ENCODE data around the gene PITX3. TPM values are rescaled to one million over a fixed set of nuclear protein-coding genes. Genes with fewer than 3 reads are reported as not detected.

PITX3 gene
- total RNA-seq, 1 donor from 2014 or later = 0.85 TPM

- Histone ChIP-seq H3K4me1 (peaks cover 30% of the 10 kb centered on the region), H3K27me3 (ENCODE audit: low read depth) (peaks cover 53% of the 10 kb centered on the region), H3K4me3 (no peak overlapping the region), H3K36me3 (no peaks in the 10 kb centered on the region), H3K9me3 (replicated peaks) (no peaks in the 10 kb centered on the region), H3K27ac (replicated peaks) (no peak overlapping the region)
- DNase-seq = no peak
- no peak for TF ChIP-seq CTCF (IDR thresholded peaks at IDR 0.05; ENCODE audit: borderline replicate concordance)
- intact Hi-C loops (cut with micrococcal nuclease) = no loop called here
Measured at GRCh38 chr10:102234888-102235597, 6.3 kb downstream of the PITX3 start.

GRCh38 chr10:102233997-102234396 is 7.3 kb downstream of the PITX3 start:
- no peak for DNase-seq
- Histone ChIP-seq H3K36me3 (no peaks in the 10 kb centered on the region), H3K9me3 (replicated peaks) (no peaks in the 10 kb centered on the region), H3K4me1 (peaks cover 32% of the 10 kb centered on the region), H3K27me3 (ENCODE audit: low read depth) (peaks cover 57% of the 10 kb centered on the region), H3K27ac (replicated peaks) (no peak overlapping the region), H3K4me3 (no peak overlapping the region)
- intact Hi-C loops (cut with micrococcal nuclease) = no loop called here
- TF ChIP-seq CTCF (IDR thresholded peaks at IDR 0.05; ENCODE audit: borderline replicate concordance) = no peak

GRCh38 chr10:102231357-102232318 is 9.7 kb downstream of the PITX3 start:
- peaks cover 74% of the 10 kb centered on the region for H3K27me3 ChIP-seq (ENCODE audit: low read depth)
- H3K4me1 ChIP-seq = peaks cover 35% of the 10 kb centered on the region
- no peak overlapping the region for H3K27ac ChIP-seq (replicated peaks)
- H3K36me3 ChIP-seq = no peaks in the 10 kb centered on the region
- intact Hi-C loops (cut with micrococcal nuclease) = no loop called here
- DNase-seq = peak; percentile 56
- H3K4me3 ChIP-seq = peak overlapping the region; percentile 66
- H3K9me3 ChIP-seq (replicated peaks) = no peaks in the 10 kb centered on the region
- TF ChIP-seq CTCF (IDR thresholded peaks at IDR 0.05; ENCODE audit: borderline replicate concordance) = peak; percentile 70

- peak overlapping the region; percentile 66 for H3K4me3 ChIP-seq
- H3K27me3 ChIP-seq (ENCODE audit: low read depth) = peaks cover 73% of the 10 kb centered on the region
- H3K27ac ChIP-seq (replicated peaks) = no peak overlapping the region
- DNase-seq = peak; percentile 22
- intact Hi-C loops (cut with micrococcal nuclease) = no loop called here
- H3K4me1 ChIP-seq = peaks cover 35% of the 10 kb centered on the region
- TF ChIP-seq CTCF (IDR thresholded peaks at IDR 0.05; ENCODE audit: borderline replicate concordance) = peak; percentile 41
- H3K36me3 ChIP-seq = no peaks in the 10 kb centered on the region
- no peaks in the 10 kb centered on the region for H3K9me3 ChIP-seq (replicated peaks)
Measured at GRCh38 chr10:102230861-102231356, 10.4 kb downstream of the PITX3 start.

GRCh38 chr10:102230264-102230860 is 10.9 kb downstream of the PITX3 start:
- DNase-seq = peak; percentile 31
- peaks cover 68% of the 10 kb centered on the region for H3K27me3 ChIP-seq (ENCODE audit: low read depth)
- peak overlapping the region; percentile 66 for H3K4me3 ChIP-seq
- no peak overlapping the region for H3K27ac ChIP-seq (replicated peaks)
- intact Hi-C loops (cut with micrococcal nuclease) = no loop called here
- no peaks in the 10 kb centered on the region for H3K36me3 ChIP-seq
- no peak for TF ChIP-seq CTCF (IDR thresholded peaks at IDR 0.05; ENCODE audit: borderline replicate concordance)
- H3K4me1 ChIP-seq = peaks cover 36% of the 10 kb centered on the region
- H3K9me3 ChIP-seq (replicated peaks) = no peaks in the 10 kb centered on the region

All from left ventricle myocardium inferior (tissue), 1 donor.